Measurements from ENCODE around the gene PLAA.

Gene PLAA

GRCh38 chr9:26954050-26954508, 7.0 kb upstream of the PLAA start:
- Histone ChIP-seq H3K4me1 (ENCODE audit: control insufficient read depth, insufficient read depth, low read length) (peaks cover 14% of the 10 kb centered on the region), H3K4me3 (ENCODE audit: low read depth, low read length) (no peak overlapping the region), H3K27ac (ENCODE audit: extremely low read depth, low read depth, low read length) (no peak overlapping the region), H3K9me3 (ENCODE audit: control insufficient read depth, insufficient read depth, low read depth, low read length) (no peaks in the 10 kb centered on the region), H3K36me3 (ENCODE audit: control insufficient read depth in 2 of 2, insufficient read depth in 1 of 2, low read length in 2 of 2) (no peaks in the 10 kb centered on the region)
- ChIA-PET POLR2A (interaction anchor here (0.6 kb wide), 1 partner anchor 104 kb away, joined by 3 read pairs; no protein-coding TSS in a partner anchor), CTCF (interaction anchor here (1.1 to 1.7 kb wide), 2 partner anchors 61 to 62 kb away, joined by 3 to 5 read pairs; partner anchors contain the start of gene CAAP1)
- TF ChIP-seq, protein P1, sequence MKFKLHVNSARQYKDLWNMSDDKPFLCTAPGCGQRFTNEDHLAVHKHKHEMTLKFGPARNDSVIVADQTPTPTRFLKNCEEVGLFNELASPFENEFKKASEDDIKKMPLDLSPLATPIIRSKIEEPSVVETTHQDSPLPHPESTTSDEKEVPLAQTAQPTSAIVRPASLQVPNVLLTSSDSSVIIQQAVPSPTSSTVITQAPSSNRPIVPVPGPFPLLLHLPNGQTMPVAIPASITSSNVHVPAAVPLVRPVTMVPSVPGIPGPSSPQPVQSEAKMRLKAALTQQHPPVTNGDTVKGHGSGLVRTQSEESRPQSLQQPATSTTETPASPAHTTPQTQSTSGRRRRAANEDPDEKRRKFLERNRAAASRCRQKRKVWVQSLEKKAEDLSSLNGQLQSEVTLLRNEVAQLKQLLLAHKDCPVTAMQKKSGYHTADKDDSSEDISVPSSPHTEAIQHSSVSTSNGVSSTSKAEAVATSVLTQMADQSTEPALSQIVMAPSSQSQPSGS (tag by site-specific recombination; IDR thresholded peaks at IDR 0.05; ENCODE audit: low read depth): no peak
- peak; percentile 69; the same call in 1 of the 2 replicates for TF ChIP-seq GFI1B (tag by site-specific recombination; IDR thresholded peaks at IDR 0.05)
- TF ChIP-seq GLI2 (tag by site-specific recombination; IDR thresholded peaks at IDR 0.05; ENCODE audit: borderline replicate concordance, low read depth): no peak
- TF ChIP-seq TRIM28 (IDR thresholded peaks at IDR 0.05; ENCODE audit: borderline replicate concordance, low read length): peak; percentile 66; the same call in 1 of the 2 replicates
- TF ChIP-seq FEZF1 (tag by site-specific recombination; IDR thresholded peaks at IDR 0.05): peak; percentile 67
- TF ChIP-seq ZNF561 (tag by site-specific recombination; IDR thresholded peaks at IDR 0.05; ENCODE audit: borderline replicate concordance): no peak
- 0 out of 2 replicates have a peak, but pooled peaks have one; percentile 19 for TF ChIP-seq ZNF501 (tag by site-specific recombination; IDR thresholded peaks at IDR 0.05)
- TF ChIP-seq OVOL3 (tag by site-specific recombination; IDR thresholded peaks at IDR 0.05): peak; percentile 32; the same call in 1 of the 2 replicates
- no peak for TF ChIP-seq ZNF624 (tag by site-specific recombination; IDR thresholded peaks at IDR 0.05)
- no peak for TF ChIP-seq ZFP69B (tag by site-specific recombination; IDR thresholded peaks at IDR 0.05)
- no peak for TF ChIP-seq ZNF354C (tag by site-specific recombination; IDR thresholded peaks at IDR 0.05; ENCODE audit: borderline replicate concordance, low read depth)
- 0 out of 2 replicates have a peak, but pooled peaks have one; percentile 9 for TF ChIP-seq PRDM10 (tag by site-specific recombination; IDR thresholded peaks at IDR 0.05)
- TF ChIP-seq, protein P2, sequence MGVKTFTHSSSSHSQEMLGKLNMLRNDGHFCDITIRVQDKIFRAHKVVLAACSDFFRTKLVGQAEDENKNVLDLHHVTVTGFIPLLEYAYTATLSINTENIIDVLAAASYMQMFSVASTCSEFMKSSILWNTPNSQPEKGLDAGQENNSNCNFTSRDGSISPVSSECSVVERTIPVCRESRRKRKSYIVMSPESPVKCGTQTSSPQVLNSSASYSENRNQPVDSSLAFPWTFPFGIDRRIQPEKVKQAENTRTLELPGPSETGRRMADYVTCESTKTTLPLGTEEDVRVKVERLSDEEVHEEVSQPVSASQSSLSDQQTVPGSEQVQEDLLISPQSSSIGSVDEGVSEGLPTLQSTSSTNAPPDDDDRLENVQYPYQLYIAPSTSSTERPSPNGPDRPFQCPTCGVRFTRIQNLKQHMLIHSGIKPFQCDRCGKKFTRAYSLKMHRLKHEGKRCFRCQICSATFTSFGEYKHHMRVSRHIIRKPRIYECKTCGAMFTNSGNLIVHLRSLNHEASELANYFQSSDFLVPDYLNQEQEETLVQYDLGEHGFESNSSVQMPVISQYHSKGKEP (tag by site-specific recombination; IDR thresholded peaks at IDR 0.05): peak; percentile 52; the same call in 1 of the 2 replicates
- TF ChIP-seq WT1 (tag by site-specific recombination; IDR thresholded peaks at IDR 0.05): peak; percentile 65
- TF ChIP-seq GLIS2 (tag by site-specific recombination; IDR thresholded peaks at IDR 0.05): no peak
- TF ChIP-seq TCF7L2 (IDR thresholded peaks at IDR 0.05; ENCODE audit: borderline replicate concordance, low read depth, low read length): no peak
- TF ChIP-seq ZNF133 (tag by site-specific recombination; IDR thresholded peaks at IDR 0.05): peak; percentile 68; the same call in 1 of the 2 replicates
- no peak for TF ChIP-seq ZNF629 (tag by site-specific recombination; IDR thresholded peaks at IDR 0.05)
- no peak for TF ChIP-seq SCRT2 (tag by site-specific recombination; IDR thresholded peaks at IDR 0.05)
- TF ChIP-seq ZXDB (tag by site-specific recombination; IDR thresholded peaks at IDR 0.05): 0 out of 2 replicates have a peak, but pooled peaks have one; percentile 20
- peak; percentile 54; the same call in 1 of the 2 replicates for TF ChIP-seq OSR2 (tag by site-specific recombination; IDR thresholded peaks at IDR 0.05)
- no peak for TF ChIP-seq ZNF664 (tag by site-specific recombination; IDR thresholded peaks at IDR 0.05)
- TF ChIP-seq ZNF19 (tag by site-specific recombination; IDR thresholded peaks at IDR 0.05; ENCODE audit: low read depth): no peak
- TF ChIP-seq HOXD13 (CRISPR knock-in tag; IDR thresholded peaks at IDR 0.05; ENCODE audit: borderline replicate concordance): no peak
- no peak for TF ChIP-seq ZNF223 (tag by site-specific recombination; IDR thresholded peaks at IDR 0.05)
- peak; percentile 98 for TF ChIP-seq ZNF549 (tag by site-specific recombination; IDR thresholded peaks at IDR 0.05)
- TF ChIP-seq ZFHX2 (tag by site-specific recombination; conservative IDR thresholded peaks at IDR 0.05): no peak
- TF ChIP-seq ZNF830 (tag by site-specific recombination; IDR thresholded peaks at IDR 0.05; ENCODE audit: low read depth): no peak
